HCT116 (cell line): ENCODE data around the gene BFSP1. TPM values are rescaled to one million over a fixed set of nuclear protein-coding genes. Genes with fewer than 3 reads are reported as not detected.

Experiments
- ATAC-seq: fragments of 200-7000 bp; cut with Tn5 transposase; 2 replicates; pipeline ENCODE4 v1.9.1; 2020; ENCODE audit warnings: mild to moderate bottlenecking, moderate library complexity
- BruUV-seq: library from RNA; stranded (reverse); fragments of 400-500 nt; replicated peaks from 2 replicates; lab custom pipeline; 2021; lab: Mats Ljungman, UMichigan
- CTCF ChIA-PET: fragments of 300-600 bp; sonication (Branson Sonifier 250); formaldehyde crosslinking; loops from one replicate; lab custom pipeline; 2021; ENCODE audit warnings: antibody characterized with exemption; lab: Charles Lee
- POLR2A ChIA-PET: fragments of 300-600, 350-600 bp; sonication (Branson Sonifier 250); formaldehyde crosslinking; loops from one replicate; lab custom pipeline; 2021; ENCODE audit warnings: antibody characterized with exemption; lab: Charles Lee
- RAD21 ChIA-PET, 2 experiments: fragments of 300-600 bp; sonication (Branson Sonifier 250); formaldehyde crosslinking; loops; one replicate each; lab custom pipeline; 2023; ENCODE audit warnings: low total read pairs in 2 of 2; ENCODE audit not compliant: uncharacterized antibody in 2 of 2, unreplicated experiment in 2 of 2, low non-redundant PET in 1 of 2; lab: Charles Lee
- DNase-seq: peaks from one replicate; pipeline ENCODE4 v3.0.0-alpha.2; 2010; ENCODE audit warnings: low read depth, low spot score
- H2AFZ ChIP-seq: fragments of 200-600 bp; shearing (Covaris generic), sonication (generic); 2 replicates; pipeline ENCODE4 v1.6.1; 2017; ENCODE audit warnings: low read depth, mixed run types, mixed read lengths, antibody characterized with exemption, low read length; ENCODE audit not compliant: poor library complexity, severe bottlenecking
- H3K27ac ChIP-seq: 2 replicates; pipeline ENCODE4 v1.5.1; 2012; ENCODE audit warnings: low read depth, low read length
- H3K27me3 ChIP-seq: fragments of 200-600 bp; sonication (generic); 2 replicates; pipeline ENCODE4 v1.6.1; 2016; ENCODE audit warnings: mixed run types, low read length, mixed read lengths; ENCODE audit not compliant: insufficient read depth
- H3K36me3 ChIP-seq, 2 experiments: fragments of 200-500 bp in 1 of 2; fragments of 200-600 bp in 1 of 2; sonication (Bioruptor generic) in 1 of 2; sonication (generic) in 1 of 2; 2 replicates each; pipeline versions ENCODE4 v1.5.1 to v1.6.1; 2014 to 2016; ENCODE audit warnings: low read length in 2 of 2, inconsistent platforms in 1 of 2, mixed read lengths in 1 of 2, mixed run types in 1 of 2; ENCODE audit not compliant: insufficient read depth in 2 of 2, control insufficient read depth in 1 of 2
- H3K4me1 ChIP-seq, 2 experiments: fragments of 200-600 bp in 1 of 2; sonication (generic) in 1 of 2; 2 replicates each; pipeline versions ENCODE4 v1.5.1 to v1.6.1; 2012 to 2017; ENCODE audit warnings: low read length in 2 of 2, inconsistent platforms in 1 of 2, mild to moderate bottlenecking in 1 of 2, mixed read lengths in 1 of 2, mixed run types in 1 of 2, moderate library complexity in 1 of 2; ENCODE audit not compliant: insufficient read depth in 2 of 2, control insufficient read depth in 1 of 2
- H3K4me2 ChIP-seq: fragments of 200-600 bp; sonication (generic); 2 replicates; pipeline ENCODE4 v1.6.1; 2017; ENCODE audit warnings: mixed run types, low read length, mixed read lengths
- H3K4me3 ChIP-seq, 2 experiments: fragments of 200-600 bp in 1 of 2; sonication (generic) in 1 of 2; replicated peaks in 1 of 2; 2 replicates each; pipeline ENCODE4 v1.5.1; 2011 to 2016; ENCODE audit warnings: low read length in 2 of 2, control low read depth in 1 of 2, low read depth in 1 of 2, mild to moderate bottlenecking in 1 of 2, mixed read lengths in 1 of 2, mixed run types in 1 of 2
- H3K79me2 ChIP-seq: fragments of 200-600 bp; sonication (generic); 2 replicates; pipeline ENCODE4 v1.6.1; 2017; ENCODE audit warnings: mild to moderate bottlenecking, mixed run types, low read length, moderate library complexity, mixed read lengths; ENCODE audit not compliant: insufficient read depth
- H3K9ac ChIP-seq: fragments of 200-600 bp; sonication (generic); 2 replicates; pipeline ENCODE4 v1.6.1; 2016; ENCODE audit warnings: low read length, mixed read lengths
- H3K9me2 ChIP-seq: fragments of 200-600 bp; sonication (generic), shearing (Covaris generic); 2 replicates; pipeline ENCODE4 v1.6.1; 2017; ENCODE audit warnings: mixed run types, mild to moderate bottlenecking, moderate library complexity; ENCODE audit not compliant: insufficient read depth
- H3K9me3 ChIP-seq, 2 experiments: fragments of 200-500 bp in 1 of 2; fragments of 200-600 bp in 1 of 2; sonication (Bioruptor generic) in 1 of 2; sonication (generic) in 1 of 2; 2 replicates each; pipeline ENCODE4 v1.6.1; 2014 to 2017; ENCODE audit warnings: low read length in 2 of 2, mixed read lengths in 2 of 2, inconsistent platforms in 1 of 2, low read depth in 1 of 2, mild to moderate bottlenecking in 1 of 2, mixed run types in 1 of 2, moderate library complexity in 1 of 2; ENCODE audit not compliant: control insufficient read depth in 1 of 2, insufficient read depth in 1 of 2
- H4K20me1 ChIP-seq: fragments of 200-600 bp; sonication (generic), shearing (Covaris generic); 2 replicates; pipeline ENCODE4 v1.6.1; 2017; ENCODE audit warnings: mixed run types, mild to moderate bottlenecking, moderate library complexity; ENCODE audit not compliant: insufficient read depth
- CBX3 ChIP-seq: IDR thresholded peaks from 2 replicates; pipeline ENCODE4 v1.6.1; 2012; ENCODE audit warnings: low read depth
- CEBPB ChIP-seq: IDR thresholded peaks from 2 replicates; pipeline ENCODE4 v1.6.1; 2012; ENCODE audit warnings: low read depth
- EGR1 ChIP-seq: IDR thresholded peaks from 2 replicates; pipeline ENCODE4 v1.6.1; 2012; ENCODE audit warnings: low read depth
- ELF1 ChIP-seq: IDR thresholded peaks from 2 replicates; pipeline ENCODE4 v1.6.1; 2012; ENCODE audit warnings: low read depth, borderline replicate concordance
- EZH2 ChIP-seq: fragments of 200-600 bp; sonication (generic); IDR thresholded peaks from 2 replicates; pipeline ENCODE4 v1.6.1; 2017; ENCODE audit warnings: antibody characterized with exemption, mixed run types
- FOSL1 ChIP-seq: IDR thresholded peaks from 2 replicates; pipeline ENCODE4 v1.6.1; 2012; ENCODE audit warnings: low read depth
- POLR2A ChIP-seq: IDR thresholded peaks from 2 replicates; pipeline ENCODE4 v1.7.0; 2011; ENCODE audit warnings: borderline replicate concordance; ENCODE audit not compliant: insufficient read depth, insufficient read length; ENCODE audit errors: extremely low read depth
- POLR2AphosphoS5 ChIP-seq: IDR thresholded peaks from 2 replicates; pipeline ENCODE4 v1.6.1; 2011; ENCODE audit warnings: mild to moderate bottlenecking, low read depth, low read length, moderate library complexity
- RAD21 ChIP-seq: IDR thresholded peaks from 2 replicates; pipeline ENCODE4 v1.6.1; 2012; ENCODE audit warnings: low read depth, mild to moderate bottlenecking
- SIN3A ChIP-seq: IDR thresholded peaks from 2 replicates; pipeline ENCODE4 v1.6.1; 2012; ENCODE audit warnings: low read depth
- SP1 ChIP-seq: IDR thresholded peaks from 2 replicates; pipeline ENCODE4 v1.6.1; 2012; ENCODE audit warnings: low read depth
- TCF7L2 ChIP-seq: IDR thresholded peaks from 2 replicates; pipeline ENCODE4 v1.7.0; 2011; ENCODE audit warnings: borderline replicate concordance, inconsistent platforms; ENCODE audit not compliant: insufficient read depth, insufficient read length; ENCODE audit errors: extremely low read depth
- YY1 ChIP-seq: IDR thresholded peaks from 2 replicates; pipeline ENCODE4 v1.6.1; 2011; ENCODE audit warnings: low read length, low read depth, moderate library complexity, mild to moderate bottlenecking; ENCODE audit not compliant: insufficient replicate concordance; ENCODE audit errors: extremely low read depth
- ZFX ChIP-seq: fragments of 450-650 bp; IDR thresholded peaks from 2 replicates; pipeline ENCODE4 v1.6.1; 2017
- ZNF274 ChIP-seq: fragments of 200-500 bp; sonication (Bioruptor generic); IDR thresholded peaks from 2 replicates; pipeline ENCODE4 v1.6.1; 2014; ENCODE audit warnings: mild to moderate bottlenecking, low read depth, low read length, inconsistent platforms
- intact Hi-C: fragments of 100-400 bp; cut with micrococcal nuclease; formaldehyde crosslinking; loops from 2 replicates; pipeline ENCODE4 v1.10.0; 2022
- total RNA-seq: library from RNA; stranded (reverse); gene quantifications from one replicate; pipeline ENCODE4 v1.2.1, GENCODE V29; 2021; ENCODE audit not compliant: unreplicated experiment
- TF ChIP-seq, protein P1 (sequence below): IDR thresholded peaks from 2 replicates; pipeline ENCODE4 v1.6.1; 2012
- TF ChIP-seq, protein P2 (sequence below): IDR thresholded peaks from 2 replicates; pipeline ENCODE4 v1.6.1; 2012; ENCODE audit warnings: low read depth
- TF ChIP-seq, protein P3 (sequence below): IDR thresholded peaks from 2 replicates; pipeline ENCODE4 v1.6.1; 2012

BFSP1 gene
- total RNA-seq, 1 experiment from 2014 or later = 8.8 TPM

DNA sequence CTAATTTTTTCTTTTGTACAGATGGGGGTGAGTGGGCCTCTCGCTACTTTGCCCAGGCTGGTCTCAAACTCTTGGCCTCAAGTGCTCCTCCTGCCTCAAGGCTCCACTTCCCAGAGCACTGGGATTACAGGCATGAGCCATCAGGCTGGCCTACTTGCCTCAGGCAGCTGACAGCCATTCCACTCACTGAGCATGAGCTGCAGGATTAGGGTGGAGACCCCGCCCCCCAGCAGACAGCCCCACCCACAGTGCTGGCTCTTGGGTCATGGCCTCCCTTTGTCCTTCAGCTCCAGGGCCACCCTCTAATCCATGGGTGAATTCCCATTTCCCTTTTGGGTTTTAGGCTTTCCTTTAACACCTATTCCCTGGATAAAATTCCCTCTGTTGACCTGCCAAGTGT lies 82.1 kb downstream of the BFSP1 start:
- no peaks in the 10 kb centered on the region for H3K9me2 ChIP-seq
- no peak for DNase-seq
- no peak overlapping the region for H2AFZ ChIP-seq
- no peaks in the 10 kb centered on the region for H3K4me1 ChIP-seq
- no peaks in the 10 kb centered on the region for H3K9me3 ChIP-seq
- no peaks in the 10 kb centered on the region for H3K79me2 ChIP-seq
- peaks cover 31% of the 10 kb centered on the region for H3K27me3 ChIP-seq
- H3K9ac ChIP-seq = no peak overlapping the region
- H3K4me3 ChIP-seq = no peak overlapping the region
- TF ChIP-seq POLR2AphosphoS5 = no peak
- TF ChIP-seq FOSL1 = no peak
- TF ChIP-seq, protein P1, sequence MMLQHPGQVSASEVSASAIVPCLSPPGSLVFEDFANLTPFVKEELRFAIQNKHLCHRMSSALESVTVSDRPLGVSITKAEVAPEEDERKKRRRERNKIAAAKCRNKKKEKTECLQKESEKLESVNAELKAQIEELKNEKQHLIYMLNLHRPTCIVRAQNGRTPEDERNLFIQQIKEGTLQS = no peak
- no peak for TF ChIP-seq ZFX
- TF ChIP-seq SIN3A = no peak
- TF ChIP-seq TCF7L2 = no peak
- TF ChIP-seq EZH2 = no peak
- BruUV-seq = no TSS peak
- peak; percentile 66 for ATAC-seq
- ChIA-PET CTCF (interaction anchor here (1.2 kb wide), 1 partner anchor 645 kb away, joined by 3 read pairs; no protein-coding TSS in a partner anchor), RAD21 (no interaction called here), POLR2A (no interaction called here)
- H3K27ac ChIP-seq = no peak overlapping the region
- no peaks in the 10 kb centered on the region for H3K36me3 ChIP-seq
- intact Hi-C loops = no loop called here
- H4K20me1 ChIP-seq = no peaks in the 10 kb centered on the region
- H3K4me2 ChIP-seq = no peak overlapping the region

DNA sequence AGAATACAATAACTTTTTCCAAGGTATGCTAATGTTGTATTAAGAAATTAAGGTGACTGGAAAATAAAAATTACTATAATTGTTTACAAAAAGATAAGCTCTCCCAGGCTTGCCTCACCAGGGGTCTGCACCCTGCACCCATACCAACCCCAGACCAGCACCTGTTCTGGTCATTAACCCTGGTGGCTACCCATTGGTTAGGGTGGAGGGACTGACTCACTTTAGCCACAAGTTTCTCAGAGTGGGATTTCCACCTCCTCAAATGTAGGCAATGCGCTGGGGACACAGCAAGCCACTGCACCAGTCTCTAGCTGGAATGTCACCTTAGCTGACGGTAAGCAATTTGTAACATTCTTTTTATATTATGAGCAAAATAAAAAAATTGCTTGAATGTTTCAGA lies 83.1 kb downstream of the BFSP1 start:
- Histone ChIP-seq H3K9me3 (no peaks in the 10 kb centered on the region), H3K9ac (no peak overlapping the region), H3K27ac (no peak overlapping the region), H3K27me3 (peaks cover 41% of the 10 kb centered on the region), H4K20me1 (no peaks in the 10 kb centered on the region), H3K4me3 (no peak overlapping the region), H3K36me3 (no peaks in the 10 kb centered on the region), H2AFZ (no peak overlapping the region), H3K4me1 (no peaks in the 10 kb centered on the region), H3K79me2 (no peaks in the 10 kb centered on the region), H3K9me2 (no peaks in the 10 kb centered on the region), H3K4me2 (no peak overlapping the region)
- ChIA-PET RAD21 (no interaction called here), POLR2A (no interaction called here), CTCF (interaction anchor here (1.2 kb wide), 1 partner anchor 644 kb away, joined by 3 read pairs; no protein-coding TSS in a partner anchor)
- ATAC-seq = no peak
- BruUV-seq = no TSS peak
- intact Hi-C loops = no loop called here
- DNase-seq = no peak
- TF ChIP-seq EZH2 (no peak), ZNF274 (no peak), SP1 (no peak), ELF1 (no peak), FOSL1 (no peak), RAD21 (no peak), SIN3A (no peak), YY1 (no peak), POLR2A (no peak), TCF7L2 (no peak), POLR2AphosphoS5 (no peak), EGR1 (no peak), CBX3 (no peak), CEBPB (no peak)
- TF ChIP-seq, protein P2, sequence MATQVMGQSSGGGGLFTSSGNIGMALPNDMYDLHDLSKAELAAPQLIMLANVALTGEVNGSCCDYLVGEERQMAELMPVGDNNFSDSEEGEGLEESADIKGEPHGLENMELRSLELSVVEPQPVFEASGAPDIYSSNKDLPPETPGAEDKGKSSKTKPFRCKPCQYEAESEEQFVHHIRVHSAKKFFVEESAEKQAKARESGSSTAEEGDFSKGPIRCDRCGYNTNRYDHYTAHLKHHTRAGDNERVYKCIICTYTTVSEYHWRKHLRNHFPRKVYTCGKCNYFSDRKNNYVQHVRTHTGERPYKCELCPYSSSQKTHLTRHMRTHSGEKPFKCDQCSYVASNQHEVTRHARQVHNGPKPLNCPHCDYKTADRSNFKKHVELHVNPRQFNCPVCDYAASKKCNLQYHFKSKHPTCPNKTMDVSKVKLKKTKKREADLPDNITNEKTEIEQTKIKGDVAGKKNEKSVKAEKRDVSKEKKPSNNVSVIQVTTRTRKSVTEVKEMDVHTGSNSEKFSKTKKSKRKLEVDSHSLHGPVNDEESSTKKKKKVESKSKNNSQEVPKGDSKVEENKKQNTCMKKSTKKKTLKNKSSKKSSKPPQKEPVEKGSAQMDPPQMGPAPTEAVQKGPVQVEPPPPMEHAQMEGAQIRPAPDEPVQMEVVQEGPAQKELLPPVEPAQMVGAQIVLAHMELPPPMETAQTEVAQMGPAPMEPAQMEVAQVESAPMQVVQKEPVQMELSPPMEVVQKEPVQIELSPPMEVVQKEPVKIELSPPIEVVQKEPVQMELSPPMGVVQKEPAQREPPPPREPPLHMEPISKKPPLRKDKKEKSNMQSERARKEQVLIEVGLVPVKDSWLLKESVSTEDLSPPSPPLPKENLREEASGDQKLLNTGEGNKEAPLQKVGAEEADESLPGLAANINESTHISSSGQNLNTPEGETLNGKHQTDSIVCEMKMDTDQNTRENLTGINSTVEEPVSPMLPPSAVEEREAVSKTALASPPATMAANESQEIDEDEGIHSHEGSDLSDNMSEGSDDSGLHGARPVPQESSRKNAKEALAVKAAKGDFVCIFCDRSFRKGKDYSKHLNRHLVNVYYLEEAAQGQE = no peak
- TF ChIP-seq, protein P3, sequence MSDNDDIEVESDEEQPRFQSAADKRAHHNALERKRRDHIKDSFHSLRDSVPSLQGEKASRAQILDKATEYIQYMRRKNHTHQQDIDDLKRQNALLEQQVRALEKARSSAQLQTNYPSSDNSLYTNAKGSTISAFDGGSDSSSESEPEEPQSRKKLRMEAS = no peak
